Measurements from ENCODE around the gene ADGRL1. TPM values are rescaled to one million over a fixed set of nuclear protein-coding genes. Genes with fewer than 3 reads are reported as not detected.
A peak's percentile ranks its signal among the peaks of the same experiment; 100 is the strongest.
"Not testable (repeated sequence)": the region's sequence is repeated elsewhere in the genome, so short reads cannot be mapped to it uniquely, and the experiment has no call there.

ADGRL1 gene
- total and polyA plus RNA-seq, 9 of the 15 experiments (the other 6 are each of a cell fraction or from before 2014, with no cell fraction given) = 0.14 to 37.0 (median 8.6) TPM

GRCh38 chr19:14206737-14207726 lies 1.1 kb upstream of the ADGRL1 start (continued):
- TF ChIP-seq ZFX (CRISPR knock-in tag; IDR thresholded peaks at IDR 0.05) = peak; percentile 71
- TF ChIP-seq BCOR (IDR thresholded peaks at IDR 0.05) = peak; percentile 65
- TF ChIP-seq SIN3B (IDR thresholded peaks at IDR 0.05; ENCODE audit: low read depth) = 0 out of 2 replicates have a peak, but pooled peaks have one; percentile 28
- peak; percentile 70 for TF ChIP-seq RB1 (IDR thresholded peaks at IDR 0.05; ENCODE audit: low read depth)
- 0 out of 2 replicates have a peak, but pooled peaks have one; percentile 51 for TF ChIP-seq GATAD2A (IDR thresholded peaks at IDR 0.05)
- peak; percentile 85 for TF ChIP-seq ZSCAN29 (IDR thresholded peaks at IDR 0.05)
- TF ChIP-seq NR2C2 (CRISPR knock-in tag; IDR thresholded peaks at IDR 0.05); NR4A1 (CRISPR knock-in tag; IDR thresholded peaks at IDR 0.05); PBX2 (CRISPR knock-in tag; IDR thresholded peaks at IDR 0.05; ENCODE audit: low read depth): not testable (repeated sequence)
- 0 out of 2 replicates have a peak, but pooled peaks have one; percentile 24 for TF ChIP-seq NR2C2 (tag; IDR thresholded peaks at IDR 0.05)
- TF ChIP-seq TARDBP (IDR thresholded peaks at IDR 0.05) = peak; percentile 50; the same call in 1 of the 2 replicates
- TF ChIP-seq ATF7 (IDR thresholded peaks at IDR 0.05) = peak; percentile 75
- peak; percentile 24; the same call in 1 of the 2 replicates for TF ChIP-seq NR4A1 (tag; IDR thresholded peaks at IDR 0.05)
- TF ChIP-seq CC2D1A (IDR thresholded peaks at IDR 0.05) = peak; percentile 55; the same call in 1 of the 2 replicates
- TF ChIP-seq PBX2 (tag; conservative IDR thresholded peaks at IDR 0.05; ENCODE audit: low read depth) = 0 out of 2 replicates have a peak, but pooled peaks have one; percentile 4
- peak; percentile 40; the same call in 1 of the 2 replicates for TF ChIP-seq PHF21A (IDR thresholded peaks at IDR 0.05; ENCODE audit: borderline replicate concordance, low read depth)
- peak; percentile 54 for TF ChIP-seq RBM25 (IDR thresholded peaks at IDR 0.05; ENCODE audit: low read depth, low read length, severe bottlenecking)
- TF ChIP-seq ZKSCAN1 (IDR thresholded peaks at IDR 0.05; ENCODE audit: low read depth, low read length) = 0 out of 2 replicates have a peak, but pooled peaks have one; percentile 14
- TF ChIP-seq RFX5 (IDR thresholded peaks at IDR 0.05; ENCODE audit: low read depth, low read length) = 0 out of 2 replicates have a peak, but pooled peaks have one; percentile 5
- peak; percentile 38 for TF ChIP-seq PKNOX1 (IDR thresholded peaks at IDR 0.05)
- peak; percentile 80; the same call in 1 of the 2 replicates for TF ChIP-seq GATAD2B (IDR thresholded peaks at IDR 0.05; ENCODE audit: borderline replicate concordance)
- peak; percentile 25 for TF ChIP-seq POLR2B (IDR thresholded peaks at IDR 0.05; ENCODE audit: low read depth, partially characterized antibody)
- TF ChIP-seq PYGO2 (tag; IDR thresholded peaks at IDR 0.05) = peak; percentile 7; the same call in 1 of the 2 replicates
- TF ChIP-seq ZNF24 (IDR thresholded peaks at IDR 0.05) = 0 out of 2 replicates have a peak, but pooled peaks have one; percentile 11
